Kidney (tissue), 14 donors: Measurements from ENCODE around the gene OR52J3. TPM values are rescaled to one million over a fixed set of nuclear protein-coding genes. Genes with fewer than 3 reads are reported as not detected.

Experiments used
- DNase-seq, 5 donors: peaks; one replicate each; pipeline ENCODE4 v3.0.0-alpha.2; 2013 to 2020
- FAIRE-seq: peaks from 2 replicates; lab custom pipeline; 2012; peaks lifted over from hg19 to GRCh38; lab: Jason Lieb, UNC
- H3K27ac ChIP-seq, 2 donors: one replicate each; pipeline ENCODE4 v1.7.0; 2013; ENCODE audit warnings: low read depth in 2 of 2, low read length in 2 of 2, inconsistent platforms in 1 of 2
- H3K27me3 ChIP-seq: one replicate; pipeline ENCODE4 v1.7.1; 2013; ENCODE audit warnings: low read length, inconsistent platforms; ENCODE audit not compliant: control insufficient read depth, insufficient read depth
- H3K36me3 ChIP-seq, 3 donors: one replicate each; pipeline versions ENCODE4 v1.7.0 to v1.7.1; 2013; ENCODE audit warnings: low read length in 3 of 3, control low read depth in 1 of 3, inconsistent platforms in 1 of 3; ENCODE audit not compliant: insufficient read depth in 3 of 3, control insufficient read depth in 2 of 3
- H3K4me1 ChIP-seq, 3 donors: one replicate each; pipeline versions ENCODE4 v1.7.0 to v1.7.1; 2013; ENCODE audit warnings: low read length in 3 of 3, inconsistent platforms in 1 of 3, low read depth in 1 of 3; ENCODE audit not compliant: control insufficient read depth in 2 of 3, insufficient read depth in 2 of 3
- H3K4me3 ChIP-seq, 3 donors: one replicate each; pipeline versions ENCODE4 v1.7.0 to v1.8.1; 2013; ENCODE audit warnings: low read length in 3 of 3, control low read depth in 1 of 3, inconsistent platforms in 1 of 3
- H3K9ac ChIP-seq, 3 donors: one replicate each; pipeline versions ENCODE4 v1.7.0 to v1.7.1; 2013; ENCODE audit warnings: low read length in 3 of 3, control low read depth in 1 of 3, inconsistent platforms in 1 of 3
- H3K9me3 ChIP-seq, 3 donors: one replicate each; pipeline versions ENCODE4 v1.7.0 to v1.7.1; 2013; ENCODE audit warnings: low read length in 3 of 3, control low read depth in 1 of 3, inconsistent platforms in 1 of 3; ENCODE audit not compliant: control insufficient read depth in 2 of 3, insufficient read depth in 1 of 3
- CTCF ChIP-seq: IDR thresholded peaks from 3 replicates; pipeline ENCODE4 v1.5.1; 2012; ENCODE audit warnings: mild to moderate bottlenecking, moderate library complexity, borderline replicate concordance; ENCODE audit not compliant: insufficient read depth; ENCODE audit errors: extremely low read depth
- intact Hi-C: fragments of 100-400 bp; cut with DNase I; formaldehyde crosslinking; loops from one replicate; pipeline ENCODE4 v1.11.1; 2022
- polyA plus RNA-seq: library from polyadenylated mRNA; stranded (reverse); fragments of 350-450 nt; fragmentation: Illumina TruSeq; extraction: RNeasy Lipid Tissue Mini Kit (QIAGEN cat#74804); gene quantifications from one replicate; pipeline ENCODE4 v1.2.3, GENCODE V29; 2014; ENCODE audit warnings: low read depth, low replicate concordance; ENCODE audit not compliant: insufficient read depth
- total RNA-seq: library from RNA; stranded (reverse); fragmentation: NEBNext Ultra II Directional; extraction: Animal tissue kit (Norgen Biotek cat#: 25700); gene quantifications from one replicate; pipeline ENCODE4 v1.2.1, GENCODE V29; 2021
- donor health status: control.
- donor health status: control.
- donor health status: control.
- donor health status: control.
- donor health status: control.
- donor health status: DM: yes; HTN: yes; CAD: no.
- donor health status: Normal renal cell carcinoma (clear cell type).

The OR52J3 gene
- total and polyA plus RNA-seq, 2 donors from 2014 or later: not detected

GRCh38 chr11:5083602-5084001 is 37.3 kb downstream of the OR52J3 start:
- Histone ChIP-seq H3K9ac (no peak overlapping the region), H3K27ac (no peak overlapping the region), H3K4me1 (no peaks in the 10 kb centered on the region), H3K9me3 (no peaks in the 10 kb centered on the region), H3K27me3 (no peaks in the 10 kb centered on the region), H3K36me3 (no peaks in the 10 kb centered on the region), H3K4me3 (no peak overlapping the region)
- no peak for TF ChIP-seq CTCF
- intact Hi-C loops: no loop called here
- FAIRE-seq: no peak
- DNase-seq: no peak

- H3K9ac ChIP-seq: no peak overlapping the region
- no peak for TF ChIP-seq CTCF
- FAIRE-seq: no peak
Observed at GRCh38 chr11:5088556-5088955, 42.2 kb downstream of the OR52J3 start.

GRCh38 chr11:5090668-5091067 is 44.3 kb downstream of the OR52J3 start:
- TF ChIP-seq CTCF: no peak
- Histone ChIP-seq H3K27ac (no peak overlapping the region), H3K9ac (no peak overlapping the region), H3K36me3 (no peaks in the 10 kb centered on the region), H3K9me3 (no peaks in the 10 kb centered on the region), H3K4me1 (no peaks in the 10 kb centered on the region), H3K4me3 (no peak overlapping the region), H3K27me3 (no peaks in the 10 kb centered on the region)
- DNase-seq (no peak), FAIRE-seq (no peak)
- intact Hi-C loops: no loop called here

More at GRCh38 chr11:5088556-5088955, 42.2 kb downstream of the OR52J3 start:
- no peaks in the 10 kb centered on the region for H3K4me1 ChIP-seq
- no peaks in the 10 kb centered on the region for H3K27me3 ChIP-seq
- no peaks in the 10 kb centered on the region for H3K9me3 ChIP-seq
- H3K27ac ChIP-seq: no peak overlapping the region
- H3K4me3 ChIP-seq: no peak overlapping the region
- no peak for DNase-seq
- H3K36me3 ChIP-seq: no peaks in the 10 kb centered on the region
- intact Hi-C loops: no loop called here
